ENCODE results near the gene ARHGAP42. TPM values are rescaled to one million over a fixed set of nuclear protein-coding genes. Genes with fewer than 3 reads are reported as not detected.

Gene ARHGAP42
- polyA plus RNA-seq, 3 donors: 0.13 TPM; not detected in 2

- TF ChIP-seq CTCF (IDR thresholded peaks at IDR 0.05): no peak
- no peak overlapping the region for H3K4me3 Mint-ChIP-seq
- no peak overlapping the region for H3K27ac Mint-ChIP-seq
- no peaks in the 10 kb centered on the region for H3K4me1 ChIP-seq (ENCODE audit: control insufficient read depth in 1 of 2, insufficient read depth in 2 of 2, low read length in 2 of 2)
- H3K27me3 Mint-ChIP-seq (ENCODE audit: low read depth in 3 of 3): peaks cover 0 to 6% (median 5%) of the 10 kb centered on the region in 3 donors
- H2AFZ ChIP-seq (ENCODE audit: insufficient read depth, low read depth, low read length, poor library complexity, severe bottlenecking): no peak overlapping the region
- no peaks in the 10 kb centered on the region for H3K36me3 Mint-ChIP-seq
- H3K4me3 ChIP-seq (replicated peaks in 1 of 3; ENCODE audit: low read depth in 2 of 3, low read length in 3 of 3): no peak overlapping the region
- H3K9me3 Mint-ChIP-seq: peaks cover 0 to 14% (median 0%) of the 10 kb centered on the region in 7 donors
- H3K4me1 Mint-ChIP-seq: no peaks in the 10 kb centered on the region
- intact Hi-C loops (cut with micrococcal nuclease): no loop called here
- DNase-seq: no peak
- WGBS (ENCODE audit: insufficient coverage): 100% methylated on average over 1 of the region's 5 CpGs
- H3K36me3 ChIP-seq (replicated peaks in 1 of 2; ENCODE audit: control insufficient read depth in 1 of 2, insufficient read depth in 2 of 2, low read length in 2 of 2): no peaks in the 10 kb centered on the region
- no peak overlapping the region for H3K4me2 ChIP-seq (replicated peaks; ENCODE audit: extremely low read depth, low read length, poor library complexity, severe bottlenecking)
- H3K9ac ChIP-seq (ENCODE audit: insufficient read depth, low read length, poor library complexity, severe bottlenecking): no peak overlapping the region
- no peaks in the 10 kb centered on the region for H3K27me3 ChIP-seq (ENCODE audit: control insufficient read depth in 2 of 2, insufficient read depth in 2 of 2, low read length in 2 of 2)
- no peaks in the 10 kb centered on the region for H3K9me3 ChIP-seq (replicated peaks in 1 of 2; ENCODE audit: control insufficient read depth in 1 of 2, insufficient read depth in 1 of 2, low read length in 2 of 2)
- no peaks in the 10 kb centered on the region for H3K79me2 ChIP-seq (ENCODE audit: insufficient read depth, low read length)
- no peaks in the 10 kb centered on the region for H4K20me1 ChIP-seq (ENCODE audit: insufficient read depth, low read length)
- no peak overlapping the region for H3K27ac ChIP-seq (ENCODE audit: low read depth in 1 of 2, low read length in 2 of 2)
Observed at GRCh38 chr11:100695911-100696310, 8.8 kb downstream of the ARHGAP42 start.

DNA sequence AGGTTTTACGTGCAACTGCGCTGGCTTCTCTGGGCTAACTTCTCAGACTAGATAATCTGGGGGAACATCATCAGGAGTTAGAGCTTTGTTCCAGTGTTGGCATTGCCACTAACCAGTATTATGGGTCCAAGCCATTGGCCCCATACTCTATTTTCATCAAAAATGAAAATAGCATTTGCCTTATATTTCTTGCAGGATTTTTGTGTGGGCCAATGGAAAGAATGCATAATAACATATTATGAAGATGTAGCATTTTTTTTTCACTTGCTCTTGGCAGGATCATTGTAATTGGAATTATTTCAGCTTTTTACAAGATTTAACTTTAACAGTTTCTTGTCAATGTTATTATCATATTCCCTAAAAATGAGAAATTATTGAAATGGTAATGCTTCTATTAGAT is 16.1 kb downstream of the ARHGAP42 start:
- Mint-ChIP-seq H3K36me3 (no peaks in the 10 kb centered on the region), H3K4me1 (no peaks in the 10 kb centered on the region), H3K9me3 (peaks cover 0 to 8% (median 0%) of the 10 kb centered on the region in 7 donors), H3K27me3 (ENCODE audit: low read depth in 3 of 3) (peaks cover 0 to 2% (median 0%) of the 10 kb centered on the region in 3 donors), H3K27ac (no peak overlapping the region), H3K4me3 (no peak overlapping the region)
- no peak overlapping the region for H2AFZ ChIP-seq (ENCODE audit: insufficient read depth, low read depth, low read length, poor library complexity, severe bottlenecking)
- H3K9ac ChIP-seq (ENCODE audit: insufficient read depth, low read length, poor library complexity, severe bottlenecking): no peak overlapping the region
- WGBS (ENCODE audit: insufficient coverage): 90% methylated on average over 2 of the region's 2 CpGs
- H3K4me1 ChIP-seq (ENCODE audit: control insufficient read depth in 1 of 2, insufficient read depth in 2 of 2, low read length in 2 of 2): no peaks in the 10 kb centered on the region
- H3K4me2 ChIP-seq (replicated peaks; ENCODE audit: extremely low read depth, low read length, poor library complexity, severe bottlenecking): no peak overlapping the region
- H4K20me1 ChIP-seq (ENCODE audit: insufficient read depth, low read length): no peaks in the 10 kb centered on the region
- H3K79me2 ChIP-seq (ENCODE audit: insufficient read depth, low read length): no peaks in the 10 kb centered on the region
- no peaks in the 10 kb centered on the region for H3K9me3 ChIP-seq (replicated peaks in 1 of 2; ENCODE audit: control insufficient read depth in 1 of 2, insufficient read depth in 1 of 2, low read length in 2 of 2)
- H3K36me3 ChIP-seq (replicated peaks in 1 of 2; ENCODE audit: control insufficient read depth in 1 of 2, insufficient read depth in 2 of 2, low read length in 2 of 2): no peaks in the 10 kb centered on the region
- no peaks in the 10 kb centered on the region for H3K27me3 ChIP-seq (ENCODE audit: control insufficient read depth in 2 of 2, insufficient read depth in 2 of 2, low read length in 2 of 2)
- H3K27ac ChIP-seq (ENCODE audit: low read depth in 1 of 2, low read length in 2 of 2): no peak overlapping the region
- DNase-seq: no peak
- no peak overlapping the region for H3K4me3 ChIP-seq (replicated peaks in 1 of 3; ENCODE audit: low read depth in 2 of 3, low read length in 3 of 3)
- intact Hi-C loops (cut with micrococcal nuclease): no loop called here
- TF ChIP-seq CTCF (IDR thresholded peaks at IDR 0.05): no peak

Measured in CD14-positive monocyte (primary cell).